ENCODE data around the gene DYNLRB1.

DYNLRB1 gene

DNA sequence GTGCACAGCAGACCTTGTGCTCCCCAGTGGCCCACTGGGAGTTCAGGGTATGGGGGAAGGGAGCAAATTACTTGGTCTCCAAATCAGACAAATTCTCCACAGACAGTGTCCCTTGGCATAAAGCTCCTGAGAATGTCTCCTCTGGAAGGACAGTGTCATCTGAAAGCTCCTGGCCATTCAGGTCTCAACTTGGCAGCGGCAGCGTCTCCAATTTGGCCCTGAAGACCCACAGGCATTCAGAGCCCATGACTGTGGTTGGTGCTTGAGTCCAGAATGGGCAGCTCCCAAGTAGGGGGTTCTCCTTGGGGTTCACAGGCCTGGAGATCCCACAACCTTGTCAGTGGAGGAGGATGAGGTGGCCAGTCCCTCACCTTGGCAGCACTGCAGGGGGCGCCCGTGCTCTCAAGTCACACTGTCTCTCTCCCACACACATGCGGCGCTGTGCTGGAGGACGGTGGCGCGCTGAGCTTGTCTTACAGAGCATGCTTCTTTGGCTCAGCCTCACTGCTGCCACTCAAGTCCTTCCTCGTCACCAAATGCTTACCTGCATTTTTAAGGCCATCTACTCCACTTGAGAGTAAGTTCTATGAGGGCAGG lies 20.7 kb downstream of the DYNLRB1 start:
- TF ChIP-seq, protein P1, sequence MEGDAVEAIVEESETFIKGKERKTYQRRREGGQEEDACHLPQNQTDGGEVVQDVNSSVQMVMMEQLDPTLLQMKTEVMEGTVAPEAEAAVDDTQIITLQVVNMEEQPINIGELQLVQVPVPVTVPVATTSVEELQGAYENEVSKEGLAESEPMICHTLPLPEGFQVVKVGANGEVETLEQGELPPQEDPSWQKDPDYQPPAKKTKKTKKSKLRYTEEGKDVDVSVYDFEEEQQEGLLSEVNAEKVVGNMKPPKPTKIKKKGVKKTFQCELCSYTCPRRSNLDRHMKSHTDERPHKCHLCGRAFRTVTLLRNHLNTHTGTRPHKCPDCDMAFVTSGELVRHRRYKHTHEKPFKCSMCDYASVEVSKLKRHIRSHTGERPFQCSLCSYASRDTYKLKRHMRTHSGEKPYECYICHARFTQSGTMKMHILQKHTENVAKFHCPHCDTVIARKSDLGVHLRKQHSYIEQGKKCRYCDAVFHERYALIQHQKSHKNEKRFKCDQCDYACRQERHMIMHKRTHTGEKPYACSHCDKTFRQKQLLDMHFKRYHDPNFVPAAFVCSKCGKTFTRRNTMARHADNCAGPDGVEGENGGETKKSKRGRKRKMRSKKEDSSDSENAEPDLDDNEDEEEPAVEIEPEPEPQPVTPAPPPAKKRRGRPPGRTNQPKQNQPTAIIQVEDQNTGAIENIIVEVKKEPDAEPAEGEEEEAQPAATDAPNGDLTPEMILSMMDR (IDR thresholded peaks at IDR 0.05; ENCODE audit: borderline replicate concordance, insufficient read depth, low read depth, low read length) = peak; percentile 41; the same call in 1 of the 2 replicates

DNA sequence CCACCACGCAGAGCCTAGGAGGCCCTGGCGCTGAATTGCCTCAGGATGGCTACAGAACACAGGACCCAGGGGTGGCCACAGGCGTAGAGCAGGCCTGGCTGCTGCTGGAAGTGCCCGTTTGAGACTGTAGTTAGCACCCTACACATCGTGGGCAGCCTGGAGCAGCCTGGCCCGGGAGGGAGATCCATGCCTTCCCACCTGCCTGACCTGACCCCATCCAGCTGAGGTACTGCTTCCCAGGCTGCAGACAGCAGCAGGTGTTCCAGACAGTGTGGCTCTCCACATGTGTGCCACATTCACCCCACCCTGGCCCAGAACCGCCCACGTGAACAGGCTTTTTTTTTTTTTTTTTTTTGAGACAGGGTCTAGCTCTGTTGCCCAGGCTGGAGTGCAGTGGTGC lies 21.4 kb downstream of the DYNLRB1 start:
- H3K4me3 ChIP-seq (ENCODE audit: low read depth, low read length) = no peak overlapping the region

More for the DNA sequence above, 20.7 kb downstream of the DYNLRB1 start:
- H3K4me3 ChIP-seq (ENCODE audit: low read depth, low read length) = no peak overlapping the region

DNA sequence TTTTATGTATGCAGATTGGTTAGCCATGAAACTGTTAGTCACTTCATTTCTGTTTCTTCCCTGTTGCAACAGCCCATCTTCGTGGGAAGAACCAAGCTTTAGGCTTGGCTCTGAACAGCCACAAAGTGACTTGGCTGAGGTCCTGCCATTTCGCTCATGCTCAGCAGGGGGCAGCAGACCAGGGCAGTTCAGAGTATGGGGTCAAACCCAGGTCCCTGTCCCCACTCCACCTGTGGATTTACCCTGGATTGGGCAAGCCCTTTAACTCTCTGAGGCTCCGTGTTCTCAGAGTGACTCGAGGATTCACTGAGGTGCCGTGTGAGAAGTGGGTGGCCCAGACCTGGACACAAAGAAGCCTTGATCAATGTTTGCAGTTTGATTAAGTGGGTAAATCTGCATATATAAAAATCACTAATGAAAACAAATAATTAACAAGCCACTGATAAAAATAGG lies 22.5 kb downstream of the DYNLRB1 start:
- H3K4me3 ChIP-seq (ENCODE audit: low read depth, low read length) = no peak overlapping the region
- TF ChIP-seq, protein P1 (IDR thresholded peaks at IDR 0.05; ENCODE audit: borderline replicate concordance, insufficient read depth, low read depth, low read length) = peak; percentile 88

More for the DNA sequence above, 21.4 kb downstream of the DYNLRB1 start:
- TF ChIP-seq, protein P1 (IDR thresholded peaks at IDR 0.05; ENCODE audit: borderline replicate concordance, insufficient read depth, low read depth, low read length) = no peak

DNA sequence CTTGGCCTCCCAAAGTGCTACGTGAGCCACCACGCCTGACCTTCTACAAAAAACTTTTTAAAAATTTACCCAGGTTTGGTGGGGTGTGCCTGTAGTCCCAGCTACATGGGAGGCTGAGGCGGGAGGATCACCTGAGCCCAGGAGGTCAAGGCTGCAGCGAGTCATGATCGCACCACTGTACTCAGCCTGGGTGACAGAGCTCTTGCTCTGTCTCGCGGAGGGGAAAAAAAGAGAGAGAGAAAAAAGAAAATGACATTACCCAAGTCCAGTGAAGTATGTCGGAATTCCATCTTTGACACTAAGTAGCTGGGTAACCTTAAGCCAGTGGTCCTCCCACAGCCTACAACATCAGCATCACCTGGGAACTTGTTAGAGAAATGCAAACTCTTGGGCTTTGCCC lies 23.5 kb downstream of the DYNLRB1 start:
- TF ChIP-seq, protein P1 (IDR thresholded peaks at IDR 0.05; ENCODE audit: borderline replicate concordance, insufficient read depth, low read depth, low read length) = no peak
- H3K4me3 ChIP-seq (ENCODE audit: low read depth, low read length) = no peak overlapping the region

DNA sequence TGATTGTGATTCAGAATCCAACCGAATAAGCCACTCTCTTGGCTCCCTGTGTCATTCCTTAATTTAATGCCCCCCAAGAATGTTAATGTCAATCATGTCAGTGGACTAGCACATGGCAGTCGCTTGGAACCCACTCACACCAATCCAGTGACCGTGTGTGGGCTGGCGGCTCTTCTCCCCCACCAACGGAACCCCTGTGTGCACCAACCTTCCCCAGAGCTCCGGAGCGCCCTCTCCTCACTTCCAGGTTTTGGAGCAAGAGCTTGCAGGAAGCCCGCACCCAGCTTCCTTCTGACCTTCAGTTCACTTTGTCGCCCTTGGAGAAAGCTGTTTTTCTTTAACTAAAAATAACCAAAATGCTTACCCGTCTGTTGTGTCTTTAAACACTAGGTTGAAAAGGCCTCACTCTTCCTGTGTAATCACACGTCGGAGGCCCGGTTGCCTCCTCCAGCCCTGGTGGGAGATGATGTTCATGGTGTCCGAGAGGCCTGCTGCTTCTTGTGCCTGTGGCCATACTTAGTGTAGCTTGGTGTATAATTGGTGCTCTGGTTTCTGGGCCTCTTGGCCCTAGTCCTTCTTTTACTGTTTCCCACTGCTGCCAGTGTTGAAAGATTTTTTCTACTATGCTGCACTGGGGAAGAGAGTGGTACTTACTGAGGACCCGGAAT lies 24.5 kb downstream of the DYNLRB1 start:
- H3K4me3 ChIP-seq (ENCODE audit: low read depth, low read length) = no peak overlapping the region
- TF ChIP-seq, protein P1 (IDR thresholded peaks at IDR 0.05; ENCODE audit: borderline replicate concordance, insufficient read depth, low read depth, low read length) = no peak

- no peak overlapping the region for H3K4me3 ChIP-seq (ENCODE audit: low read depth, low read length)
- TF ChIP-seq, protein P1 (IDR thresholded peaks at IDR 0.05; ENCODE audit: borderline replicate concordance, insufficient read depth, low read depth, low read length) = no peak
Measured at GRCh38 chr20:34541264-34541901, 25.2 kb downstream of the DYNLRB1 start.
